CD4-positive, CD25-positive, alpha-beta regulatory T cell (primary cell): ENCODE results near the gene SMAGP. TPM values are rescaled to one million over a fixed set of nuclear protein-coding genes. Genes with fewer than 3 reads are reported as not detected.
"Not testable (repeated sequence)": the region's sequence is repeated elsewhere in the genome, so short reads cannot be mapped to it uniquely, and the experiment has no call there.

Experiments
- ATAC-seq, 2 donors: fragments of 150-1000 bp; cut with Tn5 transposase; one replicate each; pipeline ENCODE4 v1.10.0; 2021; ENCODE audit warnings: low read depth in 2 of 2, moderate number of reproducible peaks in 2 of 2, moderate library complexity in 1 of 2
- DNase-seq, 3 donors: peaks; one replicate each; pipeline versions ENCODE4 v3.0.0 to v3.0.0-alpha.2; 2012 to 2022; ENCODE audit warnings: mixed read lengths in 1 of 3
- H3K27ac ChIP-seq: one replicate; pipeline ENCODE4 v1.7.0; 2013; ENCODE audit warnings: mild to moderate bottlenecking, low read length; ENCODE audit not compliant: insufficient read depth, poor library complexity, severe bottlenecking
- H3K27me3 ChIP-seq: one replicate; pipeline ENCODE4 v1.7.0; 2013; ENCODE audit warnings: low read length; ENCODE audit not compliant: control insufficient read depth, insufficient read depth
- H3K36me3 ChIP-seq: one replicate; pipeline ENCODE4 v1.7.0; 2013; ENCODE audit warnings: mild to moderate bottlenecking, low read length, moderate library complexity; ENCODE audit not compliant: control insufficient read depth, insufficient read depth
- H3K4me1 ChIP-seq: 2 replicates; pipeline ENCODE4 v1.7.0; 2013; ENCODE audit warnings: mild to moderate bottlenecking, low read length; ENCODE audit not compliant: insufficient read depth, control insufficient read depth, poor library complexity, severe bottlenecking
- H3K4me3 ChIP-seq: one replicate; pipeline ENCODE4 v1.7.0; 2013; ENCODE audit warnings: low read depth, mild to moderate bottlenecking, low read length, moderate library complexity
- H3K9me3 ChIP-seq, 2 experiments: 1 replicate in 1 of 2; 2 replicates in 1 of 2; pipeline ENCODE4 v1.7.0; 2013; ENCODE audit warnings: low read length in 2 of 2, mild to moderate bottlenecking in 1 of 2, moderate library complexity in 1 of 2; ENCODE audit not compliant: control insufficient read depth in 2 of 2
- H3K27ac Mint-ChIP-seq, 3 donors: one replicate each; pipeline ENCODE4 v1.8.0; 2020 to 2022; ENCODE audit warnings: mild to moderate bottlenecking in 3 of 3, mixed read lengths in 3 of 3, moderate library complexity in 2 of 3
- H3K27me3 Mint-ChIP-seq: one replicate; pipeline ENCODE4 v1.8.0; 2022; ENCODE audit warnings: mild to moderate bottlenecking, mixed read lengths
- H3K36me3 Mint-ChIP-seq: one replicate; pipeline ENCODE4 v1.8.0; 2020; ENCODE audit warnings: mixed read lengths
- H3K4me1 Mint-ChIP-seq, 4 donors: one replicate each; pipeline ENCODE4 v1.8.0; 2020 to 2022; ENCODE audit warnings: mixed read lengths in 4 of 4, mild to moderate bottlenecking in 1 of 4
- H3K4me3 Mint-ChIP-seq, 4 donors: one replicate each; pipeline ENCODE4 v1.8.0; 2020 to 2022; ENCODE audit warnings: mild to moderate bottlenecking in 4 of 4, mixed read lengths in 4 of 4, moderate library complexity in 3 of 4
- H3K9me3 Mint-ChIP-seq, 7 donors: one replicate each; pipeline ENCODE4 v1.8.0; 2020 to 2022; ENCODE audit warnings: mixed read lengths in 7 of 7, mild to moderate bottlenecking in 3 of 7, moderate library complexity in 2 of 7
- polyA plus RNA-seq, 4 donors: library from polyadenylated mRNA; unstranded; fragments of 300-500 nt; fragmentation: Illumina TruSeq; gene quantifications; one replicate each; pipeline ENCODE4 v1.2.3, GENCODE V29; 2021
- total RNA-seq: library from RNA; stranded (reverse); gene quantifications from one replicate; pipeline ENCODE4 v1.2.3, GENCODE V29; 2022

The SMAGP gene
- total and polyA plus RNA-seq, 5 donors from 2014 or later: 3.4 to 13.5 (median 6.9) TPM

GRCh38 chr12:51219857-51220256, 50.4 kb downstream of the SMAGP start:
- not testable (repeated sequence) for DNase-seq, H3K9me3 ChIP-seq, H3K4me3 ChIP-seq, H3K27me3 Mint-ChIP-seq, H3K36me3 ChIP-seq, H3K27ac Mint-ChIP-seq, H3K27me3 ChIP-seq, H3K36me3 Mint-ChIP-seq, H3K9me3 Mint-ChIP-seq, ATAC-seq, H3K27ac ChIP-seq
- H3K4me1 ChIP-seq: peaks cover 22% of the 10 kb centered on the region
- Mint-ChIP-seq H3K4me1 (peaks cover 9 to 23% (median 20%) of the 10 kb centered on the region in 4 donors), H3K4me3 (peak overlapping the region in 1 of 4 donors; percentile 97)

- no peak for DNase-seq
- no peaks in the 10 kb centered on the region for H3K9me3 ChIP-seq
- H3K27ac ChIP-seq: peak overlapping the region; percentile 92
- Mint-ChIP-seq H3K27ac (peak overlapping the region in 2 of 3 donors; percentile 72 to 96), H3K4me3 (peak overlapping the region; percentile 93 to 97 (median 94)), H3K36me3 (peaks cover 9% of the 10 kb centered on the region), H3K9me3 (no peaks in the 10 kb centered on the region), H3K4me1 (peaks cover 9 to 23% (median 21%) of the 10 kb centered on the region in 4 donors), H3K27me3 (no peaks in the 10 kb centered on the region)
- no peaks in the 10 kb centered on the region for H3K36me3 ChIP-seq
- no peaks in the 10 kb centered on the region for H3K27me3 ChIP-seq
- peaks cover 22% of the 10 kb centered on the region for H3K4me1 ChIP-seq
- ATAC-seq: no peak
- H3K4me3 ChIP-seq: peak overlapping the region; percentile 84
Measured at GRCh38 chr12:51219322-51219721, 50.9 kb downstream of the SMAGP start.

GRCh38 chr12:51218607-51219161, 51.5 kb downstream of the SMAGP start:
- Mint-ChIP-seq H3K4me3 (peak overlapping the region; percentile 93 to 97 (median 94)), H3K9me3 (no peaks in the 10 kb centered on the region), H3K36me3 (peaks cover 12% of the 10 kb centered on the region), H3K27me3 (no peaks in the 10 kb centered on the region), H3K27ac (peak overlapping the region; percentile 96 to 99 (median 98)), H3K4me1 (peaks cover 9 to 26% (median 22%) of the 10 kb centered on the region in 4 donors)
- ATAC-seq (no peak), DNase-seq (peak in 1 of 3 donors; percentile 8)
- no peaks in the 10 kb centered on the region for H3K9me3 ChIP-seq
- H3K4me1 ChIP-seq: peaks cover 22% of the 10 kb centered on the region
- peak overlapping the region; percentile 84 for H3K4me3 ChIP-seq
- no peaks in the 10 kb centered on the region for H3K36me3 ChIP-seq
- no peaks in the 10 kb centered on the region for H3K27me3 ChIP-seq
- peak overlapping the region; percentile 92 for H3K27ac ChIP-seq

GRCh38 chr12:51217968-51218606, 52.1 kb downstream of the SMAGP start, which contains the start of gene POU6F1:
Gene POU6F1, minus strand, starts transcription at chr12:51218062. Its CDS starts 11,226 bp downstream, at chr12:51206836.
- Mint-ChIP-seq H3K27me3 (no peaks in the 10 kb centered on the region), H3K36me3 (peaks cover 12% of the 10 kb centered on the region), H3K27ac (peak within 1 kb of the TSS; percentile 96 to 99 (median 98)), H3K9me3 (no peaks in the 10 kb centered on the region), H3K4me3 (peak within 1 kb of the TSS; percentile 93 to 97 (median 94)), H3K4me1 (peaks cover 9 to 26% (median 22%) of the 10 kb centered on the region in 4 donors)
- ATAC-seq (peak; percentile 82 to 83), DNase-seq (peak; percentile 60 to 79 (median 77))
- Histone ChIP-seq H3K27me3 (no peaks in the 10 kb centered on the region), H3K4me1 (peaks cover 22% of the 10 kb centered on the region), H3K9me3 (no peaks in the 10 kb centered on the region), H3K27ac (peak within 1 kb of the TSS; percentile 92), H3K36me3 (no peaks in the 10 kb centered on the region), H3K4me3 (peak within 1 kb of the TSS; percentile 84)

- Histone ChIP-seq H3K27ac (peak overlapping the region; percentile 92), H3K4me3 (no peak overlapping the region), H3K9me3 (no peaks in the 10 kb centered on the region), H3K36me3 (no peaks in the 10 kb centered on the region), H3K27me3 (no peaks in the 10 kb centered on the region), H3K4me1 (peaks cover 22% of the 10 kb centered on the region)
- Mint-ChIP-seq H3K4me3 (peak overlapping the region; percentile 79 to 97 (median 94)), H3K36me3 (peaks cover 10% of the 10 kb centered on the region), H3K9me3 (no peaks in the 10 kb centered on the region), H3K27me3 (no peaks in the 10 kb centered on the region), H3K4me1 (peaks cover 9 to 23% (median 22%) of the 10 kb centered on the region in 4 donors), H3K27ac (peak overlapping the region; percentile 74 to 98 (median 96))
- peak in 2 of 3 donors; percentile 32 to 49 for DNase-seq
- peak; percentile 37 to 46 for ATAC-seq
Measured at GRCh38 chr12:51217133-51217967, 52.9 kb downstream of the SMAGP start.

GRCh38 chr12:51216642-51217041, 53.6 kb downstream of the SMAGP start:
- peaks cover 9 to 23% (median 20%) of the 10 kb centered on the region in 4 donors for H3K4me1 Mint-ChIP-seq
- no peaks in the 10 kb centered on the region for H3K9me3 Mint-ChIP-seq
- H3K27me3 Mint-ChIP-seq: no peaks in the 10 kb centered on the region
- Histone ChIP-seq H3K27me3 (no peaks in the 10 kb centered on the region), H3K4me1 (peaks cover 22% of the 10 kb centered on the region), H3K4me3 (peak overlapping the region; percentile 41), H3K27ac (peak overlapping the region; percentile 92), H3K36me3 (no peaks in the 10 kb centered on the region), H3K9me3 (no peaks in the 10 kb centered on the region)
- peak overlapping the region; percentile 79 to 88 (median 82) for H3K4me3 Mint-ChIP-seq
- DNase-seq: no peak
- peaks cover 9% of the 10 kb centered on the region for H3K36me3 Mint-ChIP-seq
- H3K27ac Mint-ChIP-seq: peak overlapping the region; percentile 88 to 97 (median 95)
- no peak for ATAC-seq

GRCh38 chr12:51214895-51215294, 55.3 kb downstream of the SMAGP start:
- no peak overlapping the region for H3K27ac Mint-ChIP-seq
- H3K4me1 ChIP-seq: peaks cover 22% of the 10 kb centered on the region
- ATAC-seq: no peak

More at GRCh38 chr12:51214895-51215294, 55.3 kb downstream of the SMAGP start:
- Mint-ChIP-seq H3K27me3 (no peaks in the 10 kb centered on the region), H3K4me1 (peaks cover 9 to 26% (median 19%) of the 10 kb centered on the region in 4 donors), H3K36me3 (peaks cover 12% of the 10 kb centered on the region), H3K4me3 (peak overlapping the region in 1 of 4 donors; percentile 84), H3K9me3 (no peaks in the 10 kb centered on the region)
- H3K27me3 ChIP-seq: no peaks in the 10 kb centered on the region
- no peak overlapping the region for H3K27ac ChIP-seq
- no peak overlapping the region for H3K4me3 ChIP-seq
- H3K9me3 ChIP-seq: no peaks in the 10 kb centered on the region
- peaks cover 6% of the 10 kb centered on the region for H3K36me3 ChIP-seq
- DNase-seq: no peak
